PC-9 (cell line): ENCODE measurements around the gene SON. TPM values are rescaled to one million over a fixed set of nuclear protein-coding genes. Genes with fewer than 3 reads are reported as not detected.

Experiments used
- total RNA-seq: library from RNA; stranded (reverse); gene quantifications from 2 replicates; pipeline ENCODE4 v1.2.3, GENCODE V29; 2021

Gene SON
- total RNA-seq, 1 experiment from 2014 or later = 158 TPM

Other genes with a start within 250 kb of the SON start
- 24.2 and 25.5 TPM in 2 replicates for gene IFNAR1, start 218.1 kb upstream of the SON start, total RNA-seq
- 16.0 and 16.1 TPM in 2 replicates for gene IFNGR2, start 139.6 kb upstream of the SON start, total RNA-seq
- 11.7 and 14.2 TPM in 2 replicates for gene TMEM50B, start 63.1 kb upstream of the SON start, total RNA-seq
- gene DNAJC28, start 51.3 kb upstream of the SON start, total RNA-seq = 1.1 and 1.3 TPM in 2 replicates
- 105 and 121 TPM in 2 replicates for gene GART, start 921 bp upstream of the SON start, total RNA-seq
- gene DONSON, start 45.6 kb downstream of the SON start, total RNA-seq = 24.7 and 25.6 TPM in 2 replicates
- 22.4 and 30.3 TPM in 2 replicates for gene CRYZL1, start 98.7 kb downstream of the SON start, total RNA-seq
- gene ITSN1, start 99.5 kb downstream of the SON start, total RNA-seq = 39.1 and 46.3 TPM in 2 replicates